Mucosa of descending colon (tissue), 3 donors: Measurements from ENCODE around the gene CHST14. TPM values are rescaled to one million over a fixed set of nuclear protein-coding genes. Genes with fewer than 3 reads are reported as not detected.
A peak's percentile ranks its signal among the peaks of the same experiment; 100 is the strongest.

Experiments used
- ATAC-seq: fragments of 200-7000 bp; cut with Tn5 transposase; one replicate; pipeline ENCODE4 v1.9.1; 2020; ENCODE audit warnings: mild to moderate bottlenecking, moderate library complexity
- DNase-seq, 3 donors: peaks; one replicate each; pipeline ENCODE4 v3.0.0-alpha.2; 2020
- H3K36me3 ChIP-seq: fragments of 200-600 bp; one replicate; pipeline ENCODE4 v1.8.0; 2021; ENCODE audit warnings: low read depth, mild to moderate bottlenecking
- H3K4me1 ChIP-seq: fragments of 200-600 bp; one replicate; pipeline ENCODE4 v1.8.0; 2021; ENCODE audit warnings: low read depth, mild to moderate bottlenecking
- H3K4me3 ChIP-seq: fragments of 200-600 bp; one replicate; pipeline ENCODE4 v1.8.0; 2021; ENCODE audit warnings: mild to moderate bottlenecking
- H3K9me3 ChIP-seq: fragments of 200-600 bp; one replicate; pipeline ENCODE4 v1.8.0; 2021; ENCODE audit warnings: mild to moderate bottlenecking
- intact Hi-C, 2 donors: fragments of 100-400 bp; cut with DNase I in 1 of 2; cut with micrococcal nuclease in 1 of 2; formaldehyde crosslinking; loops; one replicate each; pipeline versions ENCODE4 v1.11.0 to v1.11.1; 2022; cut with DNase I, micrococcal nuclease
- total RNA-seq, 3 donors: library from RNA; stranded (reverse); fragmentation: NEBNext Ultra II Directional in 2 of 3; extraction: Animal tissue kit (Norgen Biotek cat#: 25700) in 2 of 3; gene quantifications; one replicate each; pipeline versions ENCODE4 v1.2.1 to v1.2.4, GENCODE V29; 2021 to 2023
- TF ChIP-seq, protein P1 (sequence below): fragments of 200-600 bp; IDR thresholded peaks from one replicate; pipeline ENCODE4 v1.8.0; 2022; ENCODE audit warnings: antibody characterized with exemption, mild to moderate bottlenecking
- donor health status: DM: no; HTN: no; CAD: no; lungs with moderate emphysema.
- donor health status: DM: no; HTN: no; CAD: no.
- donor health status: DM: no; HTN: yes; CAD: no.

CHST14 gene
- total RNA-seq, 3 donors from 2014 or later, result 3.5 to 10.5 (median 4.8) TPM

DNA sequence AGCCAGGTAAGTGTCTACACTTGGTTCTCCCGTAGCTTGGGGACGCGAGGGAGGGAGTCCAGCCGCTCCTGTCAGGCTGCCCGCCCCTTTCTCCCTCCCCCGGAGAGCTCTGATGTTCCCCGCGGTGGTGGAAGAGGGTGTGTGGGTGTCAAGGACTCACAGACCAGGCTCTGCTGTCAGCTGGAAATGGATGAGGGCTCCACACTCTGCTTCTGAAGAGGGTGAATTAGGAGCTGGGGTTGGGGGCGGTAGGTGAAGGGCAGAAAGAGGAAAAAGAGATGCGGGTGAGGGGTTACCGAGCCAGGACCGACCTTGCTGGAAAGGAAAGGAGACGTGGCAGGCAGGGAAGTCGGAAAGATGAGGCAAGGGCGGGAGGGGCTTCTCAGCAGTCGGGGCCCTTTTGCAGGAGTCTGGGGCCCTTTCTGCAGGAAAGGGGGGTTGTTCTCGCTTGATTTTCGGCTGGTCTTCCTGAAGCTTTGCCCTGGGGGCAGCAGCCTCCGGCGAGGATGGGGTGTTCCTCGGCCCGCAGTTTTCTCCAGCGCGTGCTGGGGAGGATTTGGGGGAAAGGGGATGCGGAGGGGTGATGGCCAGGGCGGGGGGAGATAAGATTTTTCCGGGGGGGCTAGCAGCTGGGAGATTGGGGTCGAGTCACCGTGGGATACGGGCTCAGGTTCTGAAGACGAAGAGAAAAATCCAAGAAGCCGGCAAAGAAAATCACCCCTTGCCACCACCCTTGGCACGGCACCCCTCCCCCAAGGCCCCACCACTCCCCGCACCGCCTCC lies 30.6 kb upstream of the CHST14 start:
- ATAC-seq (peak; percentile 25), DNase-seq (peak in 2 of 3 donors; percentile 54 to 71)
- Histone ChIP-seq H3K4me3 (no peak overlapping the region), H3K36me3 (no peaks in the 10 kb centered on the region), H3K9me3 (no peaks in the 10 kb centered on the region), H3K4me1 (peaks cover 35% of the 10 kb centered on the region)
- intact Hi-C loops, result no loop called here
- TF ChIP-seq, protein P1, sequence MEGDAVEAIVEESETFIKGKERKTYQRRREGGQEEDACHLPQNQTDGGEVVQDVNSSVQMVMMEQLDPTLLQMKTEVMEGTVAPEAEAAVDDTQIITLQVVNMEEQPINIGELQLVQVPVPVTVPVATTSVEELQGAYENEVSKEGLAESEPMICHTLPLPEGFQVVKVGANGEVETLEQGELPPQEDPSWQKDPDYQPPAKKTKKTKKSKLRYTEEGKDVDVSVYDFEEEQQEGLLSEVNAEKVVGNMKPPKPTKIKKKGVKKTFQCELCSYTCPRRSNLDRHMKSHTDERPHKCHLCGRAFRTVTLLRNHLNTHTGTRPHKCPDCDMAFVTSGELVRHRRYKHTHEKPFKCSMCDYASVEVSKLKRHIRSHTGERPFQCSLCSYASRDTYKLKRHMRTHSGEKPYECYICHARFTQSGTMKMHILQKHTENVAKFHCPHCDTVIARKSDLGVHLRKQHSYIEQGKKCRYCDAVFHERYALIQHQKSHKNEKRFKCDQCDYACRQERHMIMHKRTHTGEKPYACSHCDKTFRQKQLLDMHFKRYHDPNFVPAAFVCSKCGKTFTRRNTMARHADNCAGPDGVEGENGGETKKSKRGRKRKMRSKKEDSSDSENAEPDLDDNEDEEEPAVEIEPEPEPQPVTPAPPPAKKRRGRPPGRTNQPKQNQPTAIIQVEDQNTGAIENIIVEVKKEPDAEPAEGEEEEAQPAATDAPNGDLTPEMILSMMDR, result no peak

DNA sequence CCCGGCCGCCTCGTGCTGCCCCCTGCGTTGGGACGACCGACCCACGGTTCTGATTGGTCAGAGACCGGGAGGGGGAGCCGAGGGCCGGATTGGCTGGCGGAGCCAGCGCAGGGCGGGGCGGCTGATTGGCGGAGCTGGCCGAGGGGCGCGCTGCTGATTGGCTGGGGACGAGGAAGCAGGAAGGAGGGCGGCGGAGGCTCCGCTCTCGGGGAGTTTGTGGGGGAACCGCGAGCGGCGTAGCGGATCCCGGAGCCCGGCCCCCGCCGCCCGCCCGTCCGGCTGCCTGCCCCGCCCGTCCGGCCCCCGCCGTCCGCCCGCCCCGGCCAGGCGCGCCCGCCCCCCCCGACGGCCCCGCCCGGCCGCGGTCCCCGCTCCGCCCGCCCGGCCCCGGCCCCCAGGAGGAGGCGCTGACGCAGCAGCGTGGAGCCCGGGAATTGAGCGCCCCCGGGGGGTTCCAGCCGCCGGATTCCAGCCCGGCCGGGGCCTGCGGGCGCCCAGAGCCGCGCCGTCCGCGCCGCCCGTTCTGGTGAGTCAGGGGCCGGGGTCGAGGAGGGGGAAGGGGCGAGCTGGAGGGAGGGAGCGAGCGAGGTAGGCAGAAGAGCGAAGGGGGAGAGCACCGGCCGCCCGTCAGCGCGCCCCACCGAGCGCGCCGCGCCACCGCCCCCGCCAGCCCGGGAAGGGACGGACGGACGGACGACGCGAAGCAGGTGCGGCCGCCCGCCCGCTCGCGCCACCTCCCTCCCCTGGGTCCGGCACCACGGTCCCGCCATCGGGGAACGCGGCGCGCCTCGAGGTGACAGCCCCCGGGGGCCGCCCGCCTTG lies 29.8 kb upstream of the CHST14 start, which contains the start of gene BAHD1:
BAHD1 (plus strand) TSS at position 211 of the 822 bp plus-strand sequence. CDS start 17,512 bp downstream, outside the sequence.
- peak; percentile 96 to 99 (median 99) for DNase-seq
- ATAC-seq, result peak; percentile 87
- intact Hi-C loops, result no loop called here
- Histone ChIP-seq H3K4me1 (peaks cover 40% of the 10 kb centered on the region), H3K4me3 (peak within 1 kb of the TSS; percentile 87), H3K36me3 (no peaks in the 10 kb centered on the region), H3K9me3 (no peaks in the 10 kb centered on the region)
- TF ChIP-seq, protein P1, result no peak

DNA sequence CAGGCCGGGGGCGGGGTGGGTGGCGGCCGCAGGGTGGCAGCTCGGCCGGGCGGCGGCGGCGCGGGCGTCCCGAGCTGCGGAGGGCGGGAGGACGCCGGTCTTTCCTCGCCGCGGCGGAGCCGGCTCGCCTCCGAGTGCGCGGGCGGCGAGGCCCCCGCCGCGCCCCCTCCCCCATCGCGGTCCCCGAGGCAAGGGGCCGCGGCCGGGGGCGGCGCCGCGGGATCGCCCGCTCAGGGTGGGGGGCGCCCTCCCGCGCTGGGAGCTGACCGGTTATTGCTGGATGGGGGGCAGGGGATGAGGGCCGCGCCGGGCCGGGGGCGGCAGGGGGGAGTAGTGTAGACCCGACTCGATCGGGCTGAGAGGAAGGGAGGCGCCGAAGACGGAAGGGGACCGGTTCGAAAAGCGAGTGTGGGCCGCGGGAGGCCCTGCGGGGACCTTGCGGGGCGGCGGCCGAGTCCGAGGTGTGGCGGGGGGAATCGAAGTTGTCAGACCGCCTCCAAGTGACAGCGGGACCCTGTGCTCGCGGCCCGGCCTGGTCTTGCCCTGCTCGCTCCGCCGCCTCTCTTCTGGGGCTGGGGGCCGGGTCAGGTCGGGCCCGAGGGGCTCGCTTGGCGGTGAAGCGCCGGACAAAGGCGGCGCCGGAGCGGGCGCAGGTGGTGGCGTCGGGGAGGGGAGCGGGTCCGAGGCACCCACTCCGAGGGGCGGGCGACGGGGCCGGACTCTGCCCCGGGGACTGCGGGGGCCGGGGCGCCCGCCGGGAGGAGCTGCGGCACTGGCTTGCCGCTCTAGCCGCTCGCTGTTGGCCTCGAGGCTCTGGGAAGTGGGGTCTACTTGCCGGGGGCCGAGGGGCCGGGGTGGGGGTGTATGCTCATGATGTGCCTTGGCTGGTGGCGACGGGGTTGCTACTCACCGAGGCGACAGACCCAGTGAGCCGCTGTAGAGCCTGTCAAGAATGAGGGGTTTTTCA lies 28.9 kb upstream of the CHST14 start:
- peak overlapping the region; percentile 87 for H3K4me3 ChIP-seq
- ATAC-seq (peak; percentile 3), DNase-seq (peak in 2 of 3 donors; percentile 63 to 68)
- H3K36me3 ChIP-seq, result no peaks in the 10 kb centered on the region
- intact Hi-C loops, result no loop called here
- H3K4me1 ChIP-seq, result peaks cover 35% of the 10 kb centered on the region
- no peaks in the 10 kb centered on the region for H3K9me3 ChIP-seq
- TF ChIP-seq, protein P1, result no peak

DNA sequence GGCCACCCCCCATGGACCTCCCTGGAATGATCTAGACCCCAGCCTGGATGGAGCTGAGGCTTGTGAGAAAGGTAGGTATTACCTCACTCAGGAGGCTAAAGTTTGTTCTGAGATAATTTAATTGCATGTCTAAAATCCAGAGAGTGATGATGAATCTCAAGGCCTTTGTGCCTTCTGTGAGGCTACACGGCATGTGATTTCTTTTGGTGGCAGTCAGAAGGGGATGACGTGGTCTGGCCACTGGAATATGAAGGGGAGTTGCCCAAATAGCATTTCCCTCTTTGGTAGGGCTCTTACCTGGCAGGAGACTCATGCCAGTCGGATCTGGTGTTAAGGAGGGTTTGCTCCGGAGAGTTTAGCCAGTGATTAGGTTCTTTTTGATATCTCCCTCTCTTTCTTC lies 27.5 kb upstream of the CHST14 start:
- H3K4me3 ChIP-seq, result no peak overlapping the region
- H3K9me3 ChIP-seq, result no peaks in the 10 kb centered on the region
- H3K36me3 ChIP-seq, result no peaks in the 10 kb centered on the region
- TF ChIP-seq, protein P1, result no peak
- no peak for DNase-seq
- intact Hi-C loops, result no loop called here
- ATAC-seq, result no peak
- H3K4me1 ChIP-seq, result peaks cover 31% of the 10 kb centered on the region

DNA sequence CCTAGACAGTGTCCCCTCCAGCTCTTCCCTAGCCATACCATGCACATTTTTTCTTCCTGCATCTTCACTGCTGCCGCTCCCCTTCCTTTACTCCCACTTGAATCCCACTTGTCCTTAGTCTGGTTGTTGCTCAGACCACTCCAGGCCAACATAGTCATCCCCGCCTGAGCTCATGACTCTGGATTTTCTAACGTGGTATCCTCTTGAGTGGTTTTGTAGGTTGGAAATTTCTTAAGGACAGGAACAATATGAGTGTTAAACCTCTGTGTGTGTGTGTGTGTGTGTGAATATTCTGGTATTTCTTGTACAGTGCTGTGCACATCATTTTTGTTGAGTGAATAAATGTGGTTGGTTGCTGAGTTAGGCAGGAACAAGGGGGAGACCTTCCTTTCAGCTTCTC lies 26.9 kb upstream of the CHST14 start:
- Histone ChIP-seq H3K36me3 (no peaks in the 10 kb centered on the region), H3K4me3 (no peak overlapping the region)
- no peak for ATAC-seq

More for the DNA sequence above, 26.9 kb upstream of the CHST14 start:
- intact Hi-C loops, result no loop called here
- Histone ChIP-seq H3K4me1 (peaks cover 31% of the 10 kb centered on the region), H3K9me3 (no peaks in the 10 kb centered on the region)
- TF ChIP-seq, protein P1, result no peak
- no peak for DNase-seq
